ENCODE measurements around the gene DGKI. TPM values are rescaled to one million over a fixed set of nuclear protein-coding genes. Genes with fewer than 3 reads are reported as not detected.
"Not testable (repeated sequence)": the region's sequence is repeated elsewhere in the genome, so short reads cannot be mapped to it uniquely, and the experiment has no call there.

Gene DGKI
- total RNA-seq, 4 donors from 2014 or later, result 0.42 to 6.2 (median 2.0) TPM

- H3K36me3 ChIP-seq, result no peaks in the 10 kb centered on the region
- 4% methylated on average over 5 of the region's 5 CpGs for WGBS
- no peak overlapping the region for H3K4me3 ChIP-seq
- no peaks in the 10 kb centered on the region for H3K4me1 ChIP-seq
- H3K27ac ChIP-seq, result peak overlapping the region; percentile 48
- no peak for DNase-seq (ENCODE audit: low spot score in 2 of 2)
- H3K9me3 ChIP-seq, result no peaks in the 10 kb centered on the region
- no peak for TF ChIP-seq EP300 (IDR thresholded peaks at IDR 0.05)
- TF ChIP-seq, protein P1, sequence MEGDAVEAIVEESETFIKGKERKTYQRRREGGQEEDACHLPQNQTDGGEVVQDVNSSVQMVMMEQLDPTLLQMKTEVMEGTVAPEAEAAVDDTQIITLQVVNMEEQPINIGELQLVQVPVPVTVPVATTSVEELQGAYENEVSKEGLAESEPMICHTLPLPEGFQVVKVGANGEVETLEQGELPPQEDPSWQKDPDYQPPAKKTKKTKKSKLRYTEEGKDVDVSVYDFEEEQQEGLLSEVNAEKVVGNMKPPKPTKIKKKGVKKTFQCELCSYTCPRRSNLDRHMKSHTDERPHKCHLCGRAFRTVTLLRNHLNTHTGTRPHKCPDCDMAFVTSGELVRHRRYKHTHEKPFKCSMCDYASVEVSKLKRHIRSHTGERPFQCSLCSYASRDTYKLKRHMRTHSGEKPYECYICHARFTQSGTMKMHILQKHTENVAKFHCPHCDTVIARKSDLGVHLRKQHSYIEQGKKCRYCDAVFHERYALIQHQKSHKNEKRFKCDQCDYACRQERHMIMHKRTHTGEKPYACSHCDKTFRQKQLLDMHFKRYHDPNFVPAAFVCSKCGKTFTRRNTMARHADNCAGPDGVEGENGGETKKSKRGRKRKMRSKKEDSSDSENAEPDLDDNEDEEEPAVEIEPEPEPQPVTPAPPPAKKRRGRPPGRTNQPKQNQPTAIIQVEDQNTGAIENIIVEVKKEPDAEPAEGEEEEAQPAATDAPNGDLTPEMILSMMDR (IDR thresholded peaks at IDR 0.05), result peak; percentile 29 to 47
- H3K27me3 ChIP-seq, result no peaks in the 10 kb centered on the region
Measured at GRCh38 chr7:137454246-137454724, 392.5 kb downstream of the DGKI start.

- no peaks in the 10 kb centered on the region for H3K27me3 ChIP-seq
- H3K27ac ChIP-seq, result no peak overlapping the region
- H3K9me3 ChIP-seq, result no peaks in the 10 kb centered on the region
- no peak for TF ChIP-seq EP300 (IDR thresholded peaks at IDR 0.05)
- no peak for TF ChIP-seq POLR2AphosphoS5 (IDR thresholded peaks at IDR 0.05)
- TF ChIP-seq, protein P1 (IDR thresholded peaks at IDR 0.05), result no peak
- TF ChIP-seq POLR2A (IDR thresholded peaks at IDR 0.05), result no peak
- no peak for DNase-seq (ENCODE audit: low spot score in 2 of 2)
- WGBS, result 69% methylated on average over 2 of the region's 2 CpGs
- H3K4me3 ChIP-seq, result no peak overlapping the region
- no peaks in the 10 kb centered on the region for H3K4me1 ChIP-seq
- no peaks in the 10 kb centered on the region for H3K36me3 ChIP-seq
Measured at GRCh38 chr7:137453356-137453755, 393.4 kb downstream of the DGKI start.

DNA sequence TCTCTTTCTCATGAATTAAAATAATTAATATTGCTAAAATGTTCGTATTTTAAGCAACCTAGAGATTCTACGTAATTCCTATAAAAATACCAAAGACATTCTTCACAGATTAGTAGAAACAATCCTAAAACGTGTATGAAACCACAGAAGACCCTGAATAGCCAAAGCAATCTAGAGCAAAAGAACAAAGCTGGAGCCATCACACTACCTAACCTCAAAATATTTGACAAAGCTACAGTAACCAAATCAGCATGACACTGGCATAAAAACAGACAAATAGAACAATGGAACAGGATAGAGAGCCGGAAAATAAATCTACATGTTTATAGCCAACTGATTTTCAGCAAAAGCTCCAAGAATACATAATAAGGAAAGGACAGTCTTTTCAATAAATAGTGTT lies 397.8 kb downstream of the DGKI start:
- no peak for DNase-seq (ENCODE audit: low spot score in 2 of 2)
- 83% methylated on average over 4 of the region's 4 CpGs for WGBS

GRCh38 chr7:137448572-137448971 lies 398.2 kb downstream of the DGKI start:
- not testable (repeated sequence) for H3K9me3 ChIP-seq; H3K4me3 ChIP-seq; DNase-seq (ENCODE audit: low spot score in 2 of 2); H3K36me3 ChIP-seq; H3K4me1 ChIP-seq; H3K27me3 ChIP-seq; H3K27ac ChIP-seq
- WGBS, result 85% methylated on average over 1 of the region's 1 CpG

More for the DNA sequence above, 397.8 kb downstream of the DGKI start:
- TF ChIP-seq, protein P1 (IDR thresholded peaks at IDR 0.05), result no peak
- Histone ChIP-seq H3K4me3 (no peak overlapping the region), H3K27me3 (no peaks in the 10 kb centered on the region), H3K4me1 (no peaks in the 10 kb centered on the region), H3K27ac (no peak overlapping the region), H3K36me3 (no peaks in the 10 kb centered on the region), H3K9me3 (no peaks in the 10 kb centered on the region)

- Histone ChIP-seq H3K36me3 (no peaks in the 10 kb centered on the region), H3K27me3 (no peaks in the 10 kb centered on the region), H3K9me3 (no peaks in the 10 kb centered on the region), H3K4me3 (no peak overlapping the region), H3K27ac (no peak overlapping the region), H3K4me1 (no peaks in the 10 kb centered on the region)
- TF ChIP-seq EP300 (IDR thresholded peaks at IDR 0.05) (no peak), POLR2A (IDR thresholded peaks at IDR 0.05) (no peak)
- WGBS, result 57% methylated on average over 3 of the region's 3 CpGs
- no peak for DNase-seq (ENCODE audit: low spot score in 2 of 2)
Measured at GRCh38 chr7:137446025-137446424, 400.7 kb downstream of the DGKI start.

- H3K27me3 ChIP-seq, result no peaks in the 10 kb centered on the region
- DNase-seq (ENCODE audit: low spot score in 2 of 2), result no peak
- no peak overlapping the region for H3K27ac ChIP-seq
- no peaks in the 10 kb centered on the region for H3K9me3 ChIP-seq
- H3K36me3 ChIP-seq, result no peaks in the 10 kb centered on the region
- no peak overlapping the region for H3K4me3 ChIP-seq
- TF ChIP-seq POLR2AphosphoS5 (IDR thresholded peaks at IDR 0.05) (no peak), EP300 (IDR thresholded peaks at IDR 0.05) (no peak), POLR2A (IDR thresholded peaks at IDR 0.05) (no peak)
- TF ChIP-seq, protein P1 (IDR thresholded peaks at IDR 0.05), result no peak
- 96% methylated on average over 1 of the region's 1 CpG for WGBS
- H3K4me1 ChIP-seq, result no peaks in the 10 kb centered on the region
Measured at GRCh38 chr7:137445268-137445667, 401.5 kb downstream of the DGKI start.

All from suprapubic skin (tissue), 4 donors.